GM23338 (cell line): Measurements from ENCODE around the gene HNRNPL. TPM values are rescaled to one million over a fixed set of nuclear protein-coding genes. Genes with fewer than 3 reads are reported as not detected.

Experiments used
- ATAC-seq: fragments of 200-7000 bp; cut with Tn5 transposase; 3 replicates; pipeline ENCODE4 v1.9.1; 2020
- DNase-seq: peaks from one replicate; pipeline ENCODE4 v3.0.0-alpha.2; 2015; ENCODE audit warnings: low spot score
- H2AFZ ChIP-seq: fragments of 200-600 bp; sonication (generic); 2 replicates; pipeline ENCODE4 v1.8.0; 2016; ENCODE audit warnings: antibody characterized with exemption, mild to moderate bottlenecking, moderate library complexity
- H3F3A ChIP-seq: fragments of 200-600 bp; sonication (generic); replicated peaks from 2 replicates; pipeline ENCODE4 v1.8.0; 2017; ENCODE audit warnings: antibody characterized with exemption, mixed run types, low read depth
- H3K27ac ChIP-seq: fragments of 200-600 bp; sonication (generic); 2 replicates; pipeline ENCODE4 v1.6.1; 2016; ENCODE audit warnings: low read depth
- H3K27me3 ChIP-seq: fragments of 200-600 bp; sonication (generic); 2 replicates; pipeline ENCODE4 v1.8.0; 2016; ENCODE audit warnings: mild to moderate bottlenecking, mixed run types, moderate library complexity; ENCODE audit not compliant: insufficient read depth
- H3K36me3 ChIP-seq: fragments of 200-600 bp; sonication (generic); 2 replicates; pipeline ENCODE4 v1.8.0; 2016; ENCODE audit warnings: mild to moderate bottlenecking; ENCODE audit not compliant: insufficient read depth
- H3K4me1 ChIP-seq: fragments of 200-600 bp; sonication (generic); 2 replicates; pipeline ENCODE4 v1.8.0; 2016; ENCODE audit warnings: mild to moderate bottlenecking, moderate library complexity; ENCODE audit not compliant: insufficient read depth
- H3K4me2 ChIP-seq: fragments of 200-600 bp; sonication (generic); 2 replicates; pipeline ENCODE4 v1.7.1; 2017; ENCODE audit warnings: mixed run types
- H3K4me3 ChIP-seq: fragments of 200-600 bp; sonication (generic); 2 replicates; pipeline ENCODE4 v1.6.1; 2016; ENCODE audit warnings: mixed run types
- H3K79me2 ChIP-seq: fragments of 200-600 bp; sonication (generic); replicated peaks from 2 replicates; pipeline ENCODE4 v1.8.0; 2017; ENCODE audit warnings: mild to moderate bottlenecking; ENCODE audit not compliant: insufficient read depth
- H3K9me2 ChIP-seq: fragments of 200-600 bp; sonication (generic); 2 replicates; pipeline ENCODE4 v1.8.0; 2017; ENCODE audit not compliant: insufficient read depth
- H4K20me1 ChIP-seq: fragments of 200-600 bp; sonication (generic); replicated peaks from 2 replicates; pipeline ENCODE4 v1.8.0; 2017; ENCODE audit warnings: mild to moderate bottlenecking; ENCODE audit not compliant: insufficient read depth
- H3K27ac Mint-ChIP-seq: 2 replicates; pipeline ENCODE4 v1.8.0; 2020; ENCODE audit warnings: inconsistent platforms, mild to moderate bottlenecking, moderate library complexity, mixed read lengths
- H3K27me3 Mint-ChIP-seq: 3 replicates; pipeline ENCODE4 v1.8.0; 2022; ENCODE audit warnings: low read depth, mild to moderate bottlenecking, moderate library complexity, mixed read lengths, inconsistent platforms; ENCODE audit not compliant: insufficient read depth, poor library complexity
- H3K36me3 Mint-ChIP-seq: 3 replicates; pipeline ENCODE4 v1.8.0; 2021; ENCODE audit warnings: low read depth, mild to moderate bottlenecking, inconsistent platforms, moderate library complexity, mixed read lengths
- H3K4me1 Mint-ChIP-seq: 3 replicates; pipeline ENCODE4 v1.8.0; 2020; ENCODE audit warnings: mild to moderate bottlenecking, inconsistent platforms, mixed read lengths
- H3K4me3 Mint-ChIP-seq: 3 replicates; pipeline ENCODE4 v1.8.0; 2021; ENCODE audit warnings: moderate library complexity, mild to moderate bottlenecking, inconsistent platforms, mixed read lengths
- H3K9me3 Mint-ChIP-seq: 3 replicates; pipeline ENCODE4 v1.8.0; 2020; ENCODE audit warnings: moderate library complexity, mild to moderate bottlenecking, inconsistent platforms, mixed read lengths
- CREB1 ChIP-seq: fragments of 250-450 bp; sonication (Bioruptor Pico); IDR thresholded peaks from 2 replicates; pipeline ENCODE4 v1.5.0; 2020; ENCODE audit warnings: low read depth, mild to moderate bottlenecking, moderate library complexity
- EZH2phosphoT487 ChIP-seq: fragments of 200-600 bp; sonication (generic); IDR thresholded peaks from one replicate; pipeline ENCODE4 v1.8.1; 2018; ENCODE audit warnings: antibody characterized with exemption; ENCODE audit not compliant: unreplicated experiment
- JUNB ChIP-seq: IDR thresholded peaks from one replicate; pipeline ENCODE4 v1.6.1; 2016; ENCODE audit warnings: antibody characterized with exemption; ENCODE audit not compliant: unreplicated experiment
- POLR2AphosphoS5 ChIP-seq: IDR thresholded peaks from 2 replicates; pipeline ENCODE4 v1.6.1; 2016; ENCODE audit warnings: antibody characterized with exemption, low read depth
- STAT1 ChIP-seq: IDR thresholded peaks from one replicate; pipeline ENCODE4 v1.6.1; 2016; ENCODE audit warnings: antibody characterized with exemption; ENCODE audit not compliant: unreplicated experiment
- polyA plus RNA-seq: library from polyadenylated mRNA; unstranded; fragments of >200 nt; fragmentation: Nextera tagmentation; extraction: Ambion mirVana; gene quantifications from 2 replicates; pipeline ENCODE4 v1.2.1, GENCODE V29; 2016
- total RNA-seq: library from RNA; depleted of rRNA; stranded (reverse); fragments of >200 nt; shearing (Covaris generic); gene quantifications from 2 replicates; pipeline ENCODE4 v1.2.3, GENCODE V29; 2014
- TF ChIP-seq, protein P1 (sequence below): IDR thresholded peaks from one replicate; pipeline ENCODE4 v1.6.1; 2018; ENCODE audit warnings: antibody characterized with exemption; ENCODE audit not compliant: unreplicated experiment
- TF ChIP-seq, protein P2 (sequence below), 2 experiments: fragments of 200-600 bp in 1 of 2; sonication (generic) in 1 of 2; conservative IDR thresholded peaks; 2 replicates each; pipeline versions ENCODE4 v1.5.1 to v1.6.1; 2016 to 2017; ENCODE audit warnings: antibody characterized with exemption in 2 of 2, low read depth in 2 of 2, mild to moderate bottlenecking in 2 of 2, moderate library complexity in 1 of 2

Gene HNRNPL
- total and polyA plus RNA-seq, 2 experiments from 2014 or later: 580 to 664 TPM

DNA sequence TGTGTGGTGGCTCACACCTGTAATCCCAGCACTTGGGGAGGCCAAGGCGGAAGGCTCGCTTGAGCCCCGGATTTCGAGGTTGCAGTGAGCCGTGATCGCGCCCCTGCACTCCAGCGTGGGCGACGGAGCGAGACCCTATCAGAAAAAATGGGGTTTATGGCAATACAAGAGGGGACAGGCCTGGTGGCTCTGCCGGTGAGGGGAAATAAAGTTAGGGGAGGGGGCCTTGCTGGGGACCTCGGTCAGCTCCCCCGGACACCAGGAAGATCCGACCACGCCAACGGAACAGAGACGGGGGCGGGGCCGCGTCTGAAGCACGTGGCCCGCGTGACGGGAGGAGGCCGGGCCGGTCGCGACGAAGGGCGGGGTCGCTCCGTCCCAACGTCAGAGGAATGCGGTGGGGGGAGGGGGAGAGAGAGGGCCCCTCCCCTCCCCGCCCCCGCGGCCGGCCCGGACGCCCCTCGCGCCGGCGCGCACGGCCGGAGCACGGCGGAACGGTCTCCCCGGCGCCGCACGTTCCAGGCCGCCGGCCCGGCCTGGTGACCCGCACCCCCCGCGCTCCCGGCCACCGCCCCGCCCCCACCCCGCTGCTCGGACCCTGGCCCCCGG lies 1.9 kb upstream of the HNRNPL start:
- Mint-ChIP-seq H3K9me3 (peaks cover 17% of the 10 kb centered on the region), H3K27ac (peak overlapping the region; percentile 98), H3K4me3 (peak overlapping the region; percentile 92), H3K27me3 (peaks cover 33% of the 10 kb centered on the region), H3K36me3 (peaks cover 35% of the 10 kb centered on the region), H3K4me1 (peaks cover 23% of the 10 kb centered on the region)
- H3K27ac ChIP-seq: peak overlapping the region; percentile 93
- H3K27me3 ChIP-seq: no peaks in the 10 kb centered on the region
- peak overlapping the region; percentile 89; the same call in 1 of the 2 replicates for H2AFZ ChIP-seq
- H3K4me1 ChIP-seq: peaks cover 11% of the 10 kb centered on the region; the same call in 1 of the 2 replicates
- peaks cover 13% of the 10 kb centered on the region for H3K36me3 ChIP-seq
- peaks cover 19% of the 10 kb centered on the region for H4K20me1 ChIP-seq
- peak overlapping the region; percentile 73 for H3K4me2 ChIP-seq
- peak; percentile 9 for ATAC-seq
- peaks cover 29% of the 10 kb centered on the region for H3F3A ChIP-seq
- H3K4me3 ChIP-seq: peak overlapping the region; percentile 54
- DNase-seq: peak; percentile 97
- peaks cover 26% of the 10 kb centered on the region for H3K79me2 ChIP-seq
- no peaks in the 10 kb centered on the region for H3K9me2 ChIP-seq
- TF ChIP-seq CREB1 (CRISPR knock-in tag) (peak; percentile 94), EZH2phosphoT487 (no peak), POLR2AphosphoS5 (peak; percentile 57), JUNB (no peak)
- TF ChIP-seq, protein P1, sequence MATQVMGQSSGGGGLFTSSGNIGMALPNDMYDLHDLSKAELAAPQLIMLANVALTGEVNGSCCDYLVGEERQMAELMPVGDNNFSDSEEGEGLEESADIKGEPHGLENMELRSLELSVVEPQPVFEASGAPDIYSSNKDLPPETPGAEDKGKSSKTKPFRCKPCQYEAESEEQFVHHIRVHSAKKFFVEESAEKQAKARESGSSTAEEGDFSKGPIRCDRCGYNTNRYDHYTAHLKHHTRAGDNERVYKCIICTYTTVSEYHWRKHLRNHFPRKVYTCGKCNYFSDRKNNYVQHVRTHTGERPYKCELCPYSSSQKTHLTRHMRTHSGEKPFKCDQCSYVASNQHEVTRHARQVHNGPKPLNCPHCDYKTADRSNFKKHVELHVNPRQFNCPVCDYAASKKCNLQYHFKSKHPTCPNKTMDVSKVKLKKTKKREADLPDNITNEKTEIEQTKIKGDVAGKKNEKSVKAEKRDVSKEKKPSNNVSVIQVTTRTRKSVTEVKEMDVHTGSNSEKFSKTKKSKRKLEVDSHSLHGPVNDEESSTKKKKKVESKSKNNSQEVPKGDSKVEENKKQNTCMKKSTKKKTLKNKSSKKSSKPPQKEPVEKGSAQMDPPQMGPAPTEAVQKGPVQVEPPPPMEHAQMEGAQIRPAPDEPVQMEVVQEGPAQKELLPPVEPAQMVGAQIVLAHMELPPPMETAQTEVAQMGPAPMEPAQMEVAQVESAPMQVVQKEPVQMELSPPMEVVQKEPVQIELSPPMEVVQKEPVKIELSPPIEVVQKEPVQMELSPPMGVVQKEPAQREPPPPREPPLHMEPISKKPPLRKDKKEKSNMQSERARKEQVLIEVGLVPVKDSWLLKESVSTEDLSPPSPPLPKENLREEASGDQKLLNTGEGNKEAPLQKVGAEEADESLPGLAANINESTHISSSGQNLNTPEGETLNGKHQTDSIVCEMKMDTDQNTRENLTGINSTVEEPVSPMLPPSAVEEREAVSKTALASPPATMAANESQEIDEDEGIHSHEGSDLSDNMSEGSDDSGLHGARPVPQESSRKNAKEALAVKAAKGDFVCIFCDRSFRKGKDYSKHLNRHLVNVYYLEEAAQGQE: peak; percentile 38

DNA sequence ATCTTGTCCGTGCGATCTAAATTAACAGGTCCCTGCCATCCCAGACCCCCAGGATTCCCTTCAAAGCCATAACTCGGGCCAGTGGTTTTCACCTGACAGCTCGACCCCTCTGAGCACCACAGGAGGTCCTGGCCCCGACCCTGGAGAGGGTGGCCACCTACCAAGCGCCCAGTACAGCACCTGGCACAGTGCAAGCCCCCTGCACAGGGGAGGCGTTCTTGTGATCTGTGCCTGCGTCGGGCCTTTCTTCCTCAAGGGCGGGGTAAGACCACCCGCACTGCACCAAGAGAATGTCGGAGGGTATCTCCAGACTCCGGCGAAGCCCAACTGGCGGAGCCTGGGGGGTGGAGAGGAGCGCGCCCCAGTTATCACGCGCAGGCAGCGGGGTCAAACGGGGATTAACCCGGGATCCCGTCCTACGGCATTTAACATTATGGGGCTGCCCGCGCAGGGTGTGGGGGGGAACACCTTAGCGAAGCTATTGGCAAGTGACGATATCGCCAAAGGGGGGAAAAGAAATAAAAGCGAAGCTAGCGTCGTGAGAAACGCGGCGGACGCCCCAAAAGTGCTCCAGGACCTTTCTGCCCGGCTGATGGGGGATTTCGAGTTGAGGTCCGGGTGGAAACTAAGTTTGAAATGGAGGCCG lies 1.3 kb upstream of the HNRNPL start:
- H3K4me1 ChIP-seq: peaks cover 11% of the 10 kb centered on the region; the same call in 1 of the 2 replicates
- H3K4me3 ChIP-seq: peak overlapping the region; percentile 54
- no peaks in the 10 kb centered on the region for H3K27me3 ChIP-seq
- Mint-ChIP-seq H3K27ac (peak overlapping the region; percentile 98), H3K9me3 (peaks cover 11% of the 10 kb centered on the region), H3K36me3 (peaks cover 37% of the 10 kb centered on the region), H3K4me3 (peak overlapping the region; percentile 92), H3K27me3 (peaks cover 36% of the 10 kb centered on the region), H3K4me1 (peaks cover 23% of the 10 kb centered on the region)
- TF ChIP-seq, protein P2, sequence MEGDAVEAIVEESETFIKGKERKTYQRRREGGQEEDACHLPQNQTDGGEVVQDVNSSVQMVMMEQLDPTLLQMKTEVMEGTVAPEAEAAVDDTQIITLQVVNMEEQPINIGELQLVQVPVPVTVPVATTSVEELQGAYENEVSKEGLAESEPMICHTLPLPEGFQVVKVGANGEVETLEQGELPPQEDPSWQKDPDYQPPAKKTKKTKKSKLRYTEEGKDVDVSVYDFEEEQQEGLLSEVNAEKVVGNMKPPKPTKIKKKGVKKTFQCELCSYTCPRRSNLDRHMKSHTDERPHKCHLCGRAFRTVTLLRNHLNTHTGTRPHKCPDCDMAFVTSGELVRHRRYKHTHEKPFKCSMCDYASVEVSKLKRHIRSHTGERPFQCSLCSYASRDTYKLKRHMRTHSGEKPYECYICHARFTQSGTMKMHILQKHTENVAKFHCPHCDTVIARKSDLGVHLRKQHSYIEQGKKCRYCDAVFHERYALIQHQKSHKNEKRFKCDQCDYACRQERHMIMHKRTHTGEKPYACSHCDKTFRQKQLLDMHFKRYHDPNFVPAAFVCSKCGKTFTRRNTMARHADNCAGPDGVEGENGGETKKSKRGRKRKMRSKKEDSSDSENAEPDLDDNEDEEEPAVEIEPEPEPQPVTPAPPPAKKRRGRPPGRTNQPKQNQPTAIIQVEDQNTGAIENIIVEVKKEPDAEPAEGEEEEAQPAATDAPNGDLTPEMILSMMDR (conservative IDR thresholded peaks at IDR 0.05; ENCODE audit: low read depth in 2 of 2): peak in 1 of 2 experiments; percentile 13; a peak in 1 of 4 replicates
- TF ChIP-seq STAT1: no peak
- peaks cover 32% of the 10 kb centered on the region for H3K79me2 ChIP-seq
- peak; percentile 65 for DNase-seq
- H2AFZ ChIP-seq: peak overlapping the region; percentile 89; the same call in 1 of the 2 replicates
- H3K9me2 ChIP-seq: no peaks in the 10 kb centered on the region
- H3F3A ChIP-seq: peaks cover 32% of the 10 kb centered on the region
- peak overlapping the region; percentile 51 for H3K27ac ChIP-seq
- peaks cover 19% of the 10 kb centered on the region for H3K36me3 ChIP-seq
- H3K4me2 ChIP-seq: peak overlapping the region; percentile 73
- peak; percentile 2 for ATAC-seq
- peaks cover 24% of the 10 kb centered on the region for H4K20me1 ChIP-seq
